HG02642 (cell line): ENCODE data around the gene SH3GL1.
A peak's percentile ranks its signal among the peaks of the same experiment; 100 is the strongest.

Source experiments
- ATAC-seq: cut with Tn5 transposase; IDR thresholded peaks from one replicate; pipeline ENCODE4 v1.9.1; 2021; ENCODE audit warnings: mild to moderate bottlenecking; ENCODE audit not compliant: unreplicated experiment, poor library complexity

The SH3GL1 gene

GRCh38 chr19:4378886-4379285 lies 21.5 kb downstream of the SH3GL1 start:
- no peak for ATAC-seq

- no peak for ATAC-seq
Measured at GRCh38 chr19:4376991-4377781, 23.2 kb downstream of the SH3GL1 start.

DNA sequence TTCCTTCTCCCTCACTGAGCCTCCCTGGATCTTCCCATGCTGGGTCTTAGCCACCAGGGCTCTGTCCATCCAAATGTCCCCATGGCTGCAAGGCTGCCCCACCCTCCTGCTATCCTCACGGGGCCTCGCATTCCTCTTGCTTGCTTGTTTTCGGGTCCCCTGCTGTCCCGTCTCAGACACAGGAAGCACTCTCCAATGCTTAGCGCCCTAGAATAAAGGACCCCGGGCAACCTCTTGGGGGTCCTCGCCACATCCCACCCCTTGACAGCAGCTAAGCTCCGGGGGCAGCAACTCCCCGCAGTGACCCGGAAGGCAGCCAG lies 23.7 kb downstream of the SH3GL1 start:
- ATAC-seq = no peak

GRCh38 chr19:4376028-4376670 lies 24.2 kb downstream of the SH3GL1 start:
- peak; percentile 12 for ATAC-seq

DNA sequence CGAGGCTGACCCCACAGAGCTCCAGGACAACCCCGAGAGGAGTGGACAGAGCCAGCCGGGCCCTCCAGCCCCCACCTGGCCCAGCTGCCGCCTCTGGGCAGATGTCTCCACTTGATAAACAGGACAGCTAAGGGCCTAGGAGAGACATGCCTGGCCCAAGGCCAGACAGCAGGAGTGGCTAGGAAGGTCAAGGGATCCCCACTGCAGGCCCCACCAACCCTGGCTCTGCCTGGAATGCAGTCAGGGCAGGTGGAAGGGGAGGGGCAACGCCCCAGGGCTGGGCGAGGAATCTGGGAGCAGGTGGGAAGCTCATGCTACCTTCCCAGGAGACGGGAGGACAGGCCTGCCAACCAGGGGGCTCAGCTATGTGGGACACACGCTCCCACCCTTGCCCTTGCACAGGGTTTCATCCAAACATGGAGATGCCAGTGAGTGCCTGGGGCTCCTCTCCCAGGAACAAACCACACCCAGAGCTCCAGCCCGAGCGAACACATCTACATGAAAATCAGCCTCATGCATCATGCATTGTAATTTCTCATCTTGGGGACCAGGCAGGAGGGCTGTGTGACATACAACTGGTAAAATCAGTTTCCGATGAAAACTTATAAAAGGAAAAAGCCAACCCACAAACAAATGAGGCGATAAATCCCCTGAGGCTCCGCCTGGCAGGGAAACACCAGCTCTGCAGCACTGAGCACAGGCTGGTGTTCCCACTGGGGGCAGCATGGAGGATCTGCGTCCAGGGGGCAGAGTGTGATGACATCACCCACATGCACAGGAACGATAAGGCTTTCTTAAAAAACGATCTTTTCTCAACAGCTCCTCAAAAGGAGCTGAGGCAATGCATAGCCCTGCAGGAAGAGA lies 25.0 kb downstream of the SH3GL1 start:
- ATAC-seq = peak; percentile 42

GRCh38 chr19:4374498-4375163 lies 25.7 kb downstream of the SH3GL1 start:
- no peak for ATAC-seq

GRCh38 chr19:4373601-4374497 lies 26.5 kb downstream of the SH3GL1 start:
- ATAC-seq = no peak

DNA sequence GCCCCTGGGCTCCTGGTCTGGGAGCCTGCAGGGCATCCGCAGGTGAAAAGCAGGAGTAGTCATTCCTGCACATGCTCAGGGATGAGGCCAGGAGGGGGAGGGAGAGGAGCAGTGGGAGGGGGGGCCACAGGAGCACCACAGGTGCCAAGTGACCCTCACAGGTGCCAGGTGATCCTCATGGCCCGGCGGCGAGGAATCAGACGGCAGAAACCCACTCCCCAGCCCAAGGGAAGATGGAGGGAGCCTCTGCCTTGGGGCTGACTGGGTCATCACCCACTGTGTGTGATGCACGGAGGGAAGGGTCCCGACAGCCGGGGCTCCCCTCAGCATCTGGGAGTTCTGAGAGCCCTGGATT lies 27.4 kb downstream of the SH3GL1 start:
- ATAC-seq = no peak

- no peak for ATAC-seq
Measured at GRCh38 chr19:4372165-4373012, 28.0 kb downstream of the SH3GL1 start.

DNA sequence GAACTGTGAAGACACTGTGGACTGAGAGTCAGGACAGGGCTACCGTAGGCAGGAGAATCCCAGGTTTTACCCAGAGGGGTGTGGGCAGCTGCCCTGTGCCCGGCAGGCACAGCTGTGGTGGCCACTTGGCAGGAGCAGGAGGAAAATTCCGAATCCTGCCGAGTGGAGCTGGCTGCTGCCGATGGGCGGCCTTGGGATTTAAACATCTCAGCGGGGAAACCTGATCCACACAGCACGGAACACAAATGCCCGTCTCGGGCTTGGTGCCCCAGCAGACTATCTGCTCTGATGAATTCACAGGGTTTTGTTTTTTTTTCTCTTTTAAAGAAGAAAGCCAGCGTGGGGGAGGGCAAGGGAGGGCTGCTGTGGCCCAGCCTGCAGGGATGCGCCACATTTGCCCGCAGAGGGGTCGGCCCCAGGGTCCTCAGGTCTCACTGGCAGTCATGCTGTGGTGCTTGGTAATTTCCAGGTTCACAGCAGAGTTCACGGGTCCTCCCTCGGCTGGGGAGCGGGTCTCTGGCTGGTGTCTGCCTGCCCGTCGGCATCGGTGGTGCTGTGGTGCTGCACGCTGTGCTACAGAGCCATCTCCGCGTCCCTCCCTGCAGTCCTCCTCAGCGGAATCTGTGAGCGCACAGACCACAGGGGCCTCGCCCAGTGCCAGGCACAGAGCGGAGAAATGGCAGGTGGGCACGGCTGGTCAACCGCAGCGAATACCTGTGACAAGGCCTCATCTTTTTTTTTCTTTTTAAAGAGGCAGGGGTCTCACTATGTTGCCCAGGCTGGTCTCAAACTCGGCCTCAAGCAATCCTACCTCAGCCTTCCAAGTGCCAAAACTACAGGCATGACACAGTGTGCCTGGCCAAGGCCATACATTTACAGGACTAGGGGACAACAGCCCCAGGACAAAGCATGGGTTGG lies 28.8 kb downstream of the SH3GL1 start:
- ATAC-seq = no peak

DNA sequence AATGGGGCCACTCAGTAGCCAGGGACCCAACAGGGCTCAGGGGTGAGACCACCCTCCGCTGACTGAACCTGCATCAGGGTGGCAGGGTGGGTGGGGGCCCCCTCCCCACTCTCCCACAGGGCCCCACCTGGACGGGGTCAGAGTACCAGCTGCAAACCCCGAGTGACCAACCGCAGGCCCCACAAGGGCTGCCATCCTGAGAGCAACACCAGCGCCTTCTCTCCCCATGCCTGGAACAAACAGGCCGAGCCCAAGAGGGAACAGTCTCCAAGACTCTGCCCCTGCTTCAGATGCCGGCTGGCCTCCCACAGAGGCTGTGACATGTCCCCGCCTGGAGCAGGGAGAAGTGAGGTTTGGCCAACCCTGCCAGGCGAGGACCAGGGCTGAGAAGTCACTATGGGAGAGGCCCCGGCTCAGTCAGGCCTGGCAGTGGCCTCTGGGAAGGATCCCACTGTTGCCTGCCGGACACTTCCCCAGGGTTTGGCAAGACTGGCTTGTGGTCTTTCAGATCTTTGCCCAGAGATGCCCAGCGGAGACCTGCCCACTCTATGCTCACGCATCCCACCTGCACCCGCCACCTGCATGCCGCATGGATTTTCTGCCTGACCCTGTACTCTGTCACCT lies 29.8 kb downstream of the SH3GL1 start:
- ATAC-seq = no peak

DNA sequence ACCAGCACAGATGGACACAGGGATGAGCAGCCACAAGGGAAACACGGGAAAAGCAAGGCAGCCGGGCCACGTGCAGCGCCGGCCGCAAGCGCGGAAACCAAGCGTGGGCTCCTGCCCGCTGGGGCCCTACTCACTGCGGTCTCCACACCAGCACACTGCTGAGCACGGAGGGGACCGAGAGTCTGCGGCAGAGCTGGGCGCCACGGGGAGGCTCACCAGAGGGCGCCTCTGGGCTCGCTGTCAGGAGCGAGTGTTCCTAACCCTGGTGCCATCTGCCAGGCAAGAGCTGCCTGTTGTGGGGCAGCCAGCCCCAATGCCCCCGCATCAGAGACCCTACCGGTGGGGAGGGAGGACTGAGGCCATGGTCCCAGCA lies 30.5 kb downstream of the SH3GL1 start:
- ATAC-seq = peak; percentile 50

DNA sequence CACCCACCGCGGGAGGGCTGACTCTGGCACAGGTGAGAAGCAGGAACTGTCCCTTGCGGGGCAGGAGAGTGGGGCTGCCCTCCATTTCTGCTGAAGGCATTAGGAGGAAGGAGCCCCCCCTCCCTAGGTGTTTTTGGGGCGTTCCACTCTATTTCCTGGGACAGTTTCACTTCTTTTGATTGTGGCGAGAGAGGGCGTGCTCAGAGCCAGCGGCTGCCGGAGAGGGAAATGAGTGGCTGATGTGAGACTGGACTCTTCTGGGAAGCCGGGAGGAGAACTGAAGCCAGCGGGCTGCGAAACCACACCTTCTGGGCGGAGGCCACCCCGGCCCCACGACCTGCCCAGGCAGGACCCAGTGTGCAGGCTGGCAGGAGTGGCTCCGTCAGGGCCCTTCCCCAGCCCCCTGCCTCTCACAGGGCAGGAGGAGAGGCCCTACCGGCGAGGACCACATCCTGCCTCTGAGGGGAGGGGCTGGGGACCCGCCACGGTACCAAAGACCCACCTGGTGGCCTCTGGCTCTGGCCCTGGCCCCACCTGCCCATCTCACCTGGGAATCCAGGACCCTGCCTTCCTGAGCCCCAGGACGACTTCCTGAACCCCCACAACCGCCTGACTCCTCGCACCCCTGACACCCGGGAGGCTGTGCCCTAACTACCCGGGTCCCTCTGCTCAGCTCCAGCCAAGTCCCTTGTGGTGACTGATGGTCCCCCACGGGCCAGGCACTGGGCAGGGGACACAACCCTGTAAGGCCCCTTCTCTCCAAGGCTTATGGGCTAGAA lies 31.0 kb downstream of the SH3GL1 start:
- ATAC-seq = peak; percentile 57

GRCh38 chr19:4368128-4368820 lies 32.1 kb downstream of the SH3GL1 start:
- ATAC-seq = no peak

GRCh38 chr19:4367781-4368127 lies 32.6 kb downstream of the SH3GL1 start:
- ATAC-seq = no peak

- no peak for ATAC-seq
Measured at GRCh38 chr19:4367336-4367723, 33.0 kb downstream of the SH3GL1 start.
